BE2C (cell line): Measurements from ENCODE around the gene GALK1.
A peak's percentile ranks its signal among the peaks of the same experiment; 100 is the strongest.
"Not testable (repeated sequence)": the region's sequence is repeated elsewhere in the genome, so short reads cannot be mapped to it uniquely, and the experiment has no call there.

Experiments
- DNase-seq: peaks from one replicate; pipeline ENCODE4 v3.0.0-alpha.2; 2020
- H3K27me3 ChIP-seq: fragments of 250-450 bp; sonication (Bioruptor Pico); 2 replicates; pipeline ENCODE4 v1.5.1; 2020; ENCODE audit warnings: mild to moderate bottlenecking
- H3K36me3 ChIP-seq: fragments of 250-450 bp; sonication (Bioruptor Pico); 2 replicates; pipeline ENCODE4 v1.5.1; 2020; ENCODE audit warnings: mild to moderate bottlenecking
- H3K4me1 ChIP-seq: fragments of 250-450 bp; sonication (Bioruptor Pico); 2 replicates; pipeline ENCODE4 v1.5.1; 2020
- H3K4me3 ChIP-seq: 2 replicates; pipeline ENCODE4 v1.5.1; 2011; ENCODE audit warnings: low read depth, low read length
- H3K9me3 ChIP-seq: fragments of 250-450 bp; sonication (Bioruptor Pico); 2 replicates; pipeline ENCODE4 v1.5.1; 2020
- TF ChIP-seq, protein P1 (sequence below): IDR thresholded peaks from 2 replicates; pipeline ENCODE4 v1.5.1; 2012; ENCODE audit warnings: mild to moderate bottlenecking, low read depth, low read length

GALK1 gene

DNA sequence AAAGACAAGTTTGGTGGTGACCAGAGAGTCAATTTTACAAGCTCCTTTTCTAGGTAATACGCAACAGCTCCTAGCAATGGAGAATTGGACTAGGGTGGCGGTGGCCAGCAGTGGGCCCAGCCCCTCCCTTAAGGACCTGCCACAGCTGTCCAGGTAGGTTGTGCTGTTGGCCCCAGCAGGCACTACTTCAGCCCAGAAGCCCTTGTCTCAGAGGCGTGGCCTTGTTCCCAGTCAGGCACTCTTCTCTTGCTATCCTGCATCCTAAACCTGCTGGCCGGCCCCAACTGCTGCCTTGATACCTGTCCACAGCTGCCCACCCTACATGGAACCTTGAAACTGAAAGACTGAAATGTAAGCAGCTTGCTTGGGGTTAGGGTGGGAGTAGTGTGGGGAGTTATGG lies 989 bp upstream of the GALK1 start:
- no peaks in the 10 kb centered on the region for H3K36me3 ChIP-seq
- H3K9me3 ChIP-seq = no peaks in the 10 kb centered on the region
- DNase-seq = no peak
- no peaks in the 10 kb centered on the region for H3K27me3 ChIP-seq
- TF ChIP-seq, protein P1, sequence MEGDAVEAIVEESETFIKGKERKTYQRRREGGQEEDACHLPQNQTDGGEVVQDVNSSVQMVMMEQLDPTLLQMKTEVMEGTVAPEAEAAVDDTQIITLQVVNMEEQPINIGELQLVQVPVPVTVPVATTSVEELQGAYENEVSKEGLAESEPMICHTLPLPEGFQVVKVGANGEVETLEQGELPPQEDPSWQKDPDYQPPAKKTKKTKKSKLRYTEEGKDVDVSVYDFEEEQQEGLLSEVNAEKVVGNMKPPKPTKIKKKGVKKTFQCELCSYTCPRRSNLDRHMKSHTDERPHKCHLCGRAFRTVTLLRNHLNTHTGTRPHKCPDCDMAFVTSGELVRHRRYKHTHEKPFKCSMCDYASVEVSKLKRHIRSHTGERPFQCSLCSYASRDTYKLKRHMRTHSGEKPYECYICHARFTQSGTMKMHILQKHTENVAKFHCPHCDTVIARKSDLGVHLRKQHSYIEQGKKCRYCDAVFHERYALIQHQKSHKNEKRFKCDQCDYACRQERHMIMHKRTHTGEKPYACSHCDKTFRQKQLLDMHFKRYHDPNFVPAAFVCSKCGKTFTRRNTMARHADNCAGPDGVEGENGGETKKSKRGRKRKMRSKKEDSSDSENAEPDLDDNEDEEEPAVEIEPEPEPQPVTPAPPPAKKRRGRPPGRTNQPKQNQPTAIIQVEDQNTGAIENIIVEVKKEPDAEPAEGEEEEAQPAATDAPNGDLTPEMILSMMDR = no peak
- no peak overlapping the region for H3K4me3 ChIP-seq
- peaks cover 5% of the 10 kb centered on the region; the same call in 1 of the 2 replicates for H3K4me1 ChIP-seq

DNA sequence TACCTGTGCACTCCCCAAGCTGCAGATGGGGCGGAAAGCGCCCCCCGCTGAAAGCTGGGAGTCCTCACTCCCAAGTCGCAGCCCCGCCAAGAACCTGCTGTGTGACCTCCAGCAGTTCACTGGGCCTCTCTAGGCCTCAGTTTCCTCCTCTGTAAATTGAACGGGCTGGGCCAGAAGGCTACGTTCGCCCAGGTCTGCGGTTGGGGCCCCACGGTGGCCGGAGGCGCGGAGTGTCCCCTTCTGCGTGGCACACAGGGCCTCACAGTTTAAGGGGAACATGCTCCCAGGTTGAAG lies 628 bp downstream of the GALK1 start:
- Histone ChIP-seq H3K4me1 (peaks cover 3% of the 10 kb centered on the region; the same call in 1 of the 2 replicates), H3K36me3 (no peaks in the 10 kb centered on the region), H3K27me3 (no peaks in the 10 kb centered on the region), H3K4me3 (peak overlapping the region; percentile 71), H3K9me3 (no peaks in the 10 kb centered on the region)
- TF ChIP-seq, protein P1 = no peak
- no peak for DNase-seq

DNA sequence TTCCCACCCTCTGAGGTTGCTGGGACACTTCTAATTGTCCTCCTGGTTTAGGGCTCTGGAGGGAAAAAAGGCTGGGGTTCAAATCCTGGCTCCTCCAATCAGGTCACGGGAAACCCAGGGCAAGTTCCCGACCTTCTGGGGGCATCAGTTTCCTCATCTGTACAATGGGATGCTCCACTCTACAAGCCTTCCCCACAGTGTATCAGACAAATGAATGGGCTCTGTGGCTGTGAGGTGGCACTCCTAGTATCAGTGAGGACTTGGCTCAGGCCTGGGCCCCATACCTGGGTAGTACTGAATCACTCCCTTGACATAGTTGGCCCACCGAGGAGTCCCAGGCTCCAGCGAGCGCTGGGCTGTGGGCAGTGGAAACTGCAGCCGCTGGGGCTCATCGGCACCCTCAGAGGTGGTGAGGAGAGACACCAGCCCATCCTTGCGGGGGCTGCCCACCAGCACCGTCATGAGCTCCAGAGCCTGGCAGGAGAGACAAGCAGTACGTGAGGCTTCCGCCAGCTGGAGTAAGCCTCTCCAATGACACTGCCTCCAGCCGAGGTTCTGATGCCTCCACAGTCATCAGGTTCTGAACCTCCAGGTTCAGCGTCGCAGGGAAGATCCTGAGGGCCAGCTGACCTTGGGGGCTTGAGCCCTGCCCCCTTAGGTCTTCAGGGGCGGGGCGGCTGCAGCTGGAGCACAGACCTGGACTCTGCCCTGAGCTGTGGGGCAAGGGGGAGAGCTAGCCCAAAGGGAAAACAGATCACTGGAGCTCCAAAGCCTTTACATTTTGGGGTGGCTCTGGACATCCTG lies 1.2 kb downstream of the GALK1 start:
- Histone ChIP-seq H3K27me3 (no peaks in the 10 kb centered on the region), H3K4me1 (peaks cover 3% of the 10 kb centered on the region; the same call in 1 of the 2 replicates), H3K9me3 (no peaks in the 10 kb centered on the region), H3K4me3 (peak overlapping the region; percentile 71), H3K36me3 (no peaks in the 10 kb centered on the region)
- DNase-seq = no peak
- TF ChIP-seq, protein P1 = no peak

DNA sequence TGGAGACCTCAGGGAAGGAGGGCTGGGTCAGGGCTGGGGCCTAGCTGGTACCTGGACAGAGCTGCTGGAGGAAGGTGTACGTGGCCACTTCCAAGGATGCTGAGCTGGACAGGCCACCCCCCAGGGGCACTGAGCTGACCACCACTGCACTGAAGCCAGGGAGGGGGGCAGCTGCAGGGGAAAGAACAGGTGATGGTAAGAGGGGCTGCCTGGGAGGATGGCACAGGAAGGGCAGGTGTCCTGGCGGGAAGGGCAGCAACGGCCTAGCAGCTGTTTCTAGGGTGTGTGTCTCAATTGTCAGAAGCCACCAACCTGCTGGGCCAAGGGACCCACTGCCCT lies 1.8 kb downstream of the GALK1 start:
- TF ChIP-seq, protein P1 = no peak
- Histone ChIP-seq H3K27me3 (no peaks in the 10 kb centered on the region), H3K9me3 (no peaks in the 10 kb centered on the region), H3K4me1 (peaks cover 3% of the 10 kb centered on the region; the same call in 1 of the 2 replicates), H3K4me3 (no peak overlapping the region), H3K36me3 (no peaks in the 10 kb centered on the region)
- no peak for DNase-seq

- no peak for DNase-seq
- Histone ChIP-seq H3K36me3 (no peaks in the 10 kb centered on the region), H3K27me3 (no peaks in the 10 kb centered on the region), H3K9me3 (no peaks in the 10 kb centered on the region), H3K4me1 (peaks cover 3% of the 10 kb centered on the region; the same call in 1 of the 2 replicates), H3K4me3 (no peak overlapping the region)
- TF ChIP-seq, protein P1 = no peak
Measured at GRCh38 chr17:75762513-75763268, 2.3 kb downstream of the GALK1 start.

- not testable (repeated sequence) for DNase-seq, H3K4me1 ChIP-seq, H3K36me3 ChIP-seq, H3K9me3 ChIP-seq, H3K4me3 ChIP-seq, H3K27me3 ChIP-seq
Measured at GRCh38 chr17:75759978-75760640, 4.9 kb downstream of the GALK1 start.
